Panc1 (cell line): Measurements from ENCODE around the gene SSR4.
"Not testable (repeated sequence)": the region's sequence is repeated elsewhere in the genome, so short reads cannot be mapped to it uniquely, and the experiment has no call there.

ENCODE experiments used
- SIN3A ChIP-seq: IDR thresholded peaks from 2 replicates; pipeline ENCODE4 v1.6.1; 2012; ENCODE audit warnings: low read depth, mild to moderate bottlenecking, low read length, moderate library complexity, borderline replicate concordance; ENCODE audit not compliant: insufficient read depth
- TF ChIP-seq, protein P1 (sequence below): fragments of 450-650 bp; IDR thresholded peaks from 2 replicates; pipeline ENCODE4 v1.5.1; 2017; ENCODE audit warnings: mild to moderate bottlenecking
- TF ChIP-seq, protein P2 (sequence below), 2 experiments: IDR thresholded peaks; 2 replicates each; pipeline ENCODE4 v1.6.1; 2011 to 2012; ENCODE audit warnings: low read depth in 2 of 2, control low read depth in 1 of 2, low read length in 1 of 2, mild to moderate bottlenecking in 1 of 2, moderate library complexity in 1 of 2; ENCODE audit not compliant: insufficient read depth in 1 of 2

DNA sequence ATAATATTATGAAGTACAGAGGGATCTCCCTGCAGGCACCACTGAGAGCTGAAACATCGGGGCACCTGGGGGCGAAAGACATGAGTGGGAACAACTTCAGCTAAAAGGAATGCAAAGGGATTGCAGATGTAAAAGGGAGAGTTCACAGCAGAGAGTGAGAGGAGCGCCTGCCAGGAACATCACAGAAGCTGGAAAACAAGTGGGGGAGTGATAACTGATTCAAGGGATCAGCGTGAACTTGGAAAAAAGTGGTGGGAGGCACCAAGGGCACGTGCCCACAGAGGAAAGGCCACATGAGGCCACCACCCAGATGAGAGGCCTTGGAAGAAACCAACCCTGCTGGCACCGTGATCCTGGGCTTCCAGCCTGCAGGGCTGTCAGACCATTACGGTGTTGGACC lies 45.5 kb upstream of the SSR4 start:
- TF ChIP-seq, protein P1, sequence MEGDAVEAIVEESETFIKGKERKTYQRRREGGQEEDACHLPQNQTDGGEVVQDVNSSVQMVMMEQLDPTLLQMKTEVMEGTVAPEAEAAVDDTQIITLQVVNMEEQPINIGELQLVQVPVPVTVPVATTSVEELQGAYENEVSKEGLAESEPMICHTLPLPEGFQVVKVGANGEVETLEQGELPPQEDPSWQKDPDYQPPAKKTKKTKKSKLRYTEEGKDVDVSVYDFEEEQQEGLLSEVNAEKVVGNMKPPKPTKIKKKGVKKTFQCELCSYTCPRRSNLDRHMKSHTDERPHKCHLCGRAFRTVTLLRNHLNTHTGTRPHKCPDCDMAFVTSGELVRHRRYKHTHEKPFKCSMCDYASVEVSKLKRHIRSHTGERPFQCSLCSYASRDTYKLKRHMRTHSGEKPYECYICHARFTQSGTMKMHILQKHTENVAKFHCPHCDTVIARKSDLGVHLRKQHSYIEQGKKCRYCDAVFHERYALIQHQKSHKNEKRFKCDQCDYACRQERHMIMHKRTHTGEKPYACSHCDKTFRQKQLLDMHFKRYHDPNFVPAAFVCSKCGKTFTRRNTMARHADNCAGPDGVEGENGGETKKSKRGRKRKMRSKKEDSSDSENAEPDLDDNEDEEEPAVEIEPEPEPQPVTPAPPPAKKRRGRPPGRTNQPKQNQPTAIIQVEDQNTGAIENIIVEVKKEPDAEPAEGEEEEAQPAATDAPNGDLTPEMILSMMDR = not testable (repeated sequence)
- TF ChIP-seq SIN3A = not testable (repeated sequence)
- TF ChIP-seq, protein P2, sequence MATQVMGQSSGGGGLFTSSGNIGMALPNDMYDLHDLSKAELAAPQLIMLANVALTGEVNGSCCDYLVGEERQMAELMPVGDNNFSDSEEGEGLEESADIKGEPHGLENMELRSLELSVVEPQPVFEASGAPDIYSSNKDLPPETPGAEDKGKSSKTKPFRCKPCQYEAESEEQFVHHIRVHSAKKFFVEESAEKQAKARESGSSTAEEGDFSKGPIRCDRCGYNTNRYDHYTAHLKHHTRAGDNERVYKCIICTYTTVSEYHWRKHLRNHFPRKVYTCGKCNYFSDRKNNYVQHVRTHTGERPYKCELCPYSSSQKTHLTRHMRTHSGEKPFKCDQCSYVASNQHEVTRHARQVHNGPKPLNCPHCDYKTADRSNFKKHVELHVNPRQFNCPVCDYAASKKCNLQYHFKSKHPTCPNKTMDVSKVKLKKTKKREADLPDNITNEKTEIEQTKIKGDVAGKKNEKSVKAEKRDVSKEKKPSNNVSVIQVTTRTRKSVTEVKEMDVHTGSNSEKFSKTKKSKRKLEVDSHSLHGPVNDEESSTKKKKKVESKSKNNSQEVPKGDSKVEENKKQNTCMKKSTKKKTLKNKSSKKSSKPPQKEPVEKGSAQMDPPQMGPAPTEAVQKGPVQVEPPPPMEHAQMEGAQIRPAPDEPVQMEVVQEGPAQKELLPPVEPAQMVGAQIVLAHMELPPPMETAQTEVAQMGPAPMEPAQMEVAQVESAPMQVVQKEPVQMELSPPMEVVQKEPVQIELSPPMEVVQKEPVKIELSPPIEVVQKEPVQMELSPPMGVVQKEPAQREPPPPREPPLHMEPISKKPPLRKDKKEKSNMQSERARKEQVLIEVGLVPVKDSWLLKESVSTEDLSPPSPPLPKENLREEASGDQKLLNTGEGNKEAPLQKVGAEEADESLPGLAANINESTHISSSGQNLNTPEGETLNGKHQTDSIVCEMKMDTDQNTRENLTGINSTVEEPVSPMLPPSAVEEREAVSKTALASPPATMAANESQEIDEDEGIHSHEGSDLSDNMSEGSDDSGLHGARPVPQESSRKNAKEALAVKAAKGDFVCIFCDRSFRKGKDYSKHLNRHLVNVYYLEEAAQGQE (IDR thresholded peaks at IDR 0.05; ENCODE audit: insufficient read depth in 1 of 2, low read depth in 2 of 2, low read length in 1 of 2) = not testable (repeated sequence)
